Measurements from ENCODE around the gene SRGAP3.

GRCh38 chr3:9028134-9028533, 221.3 kb downstream of the SRGAP3 start:
- TF ChIP-seq POLR2A (IDR thresholded peaks at IDR 0.05) (no peak), CTCF (IDR thresholded peaks at IDR 0.05) (no peak)

All from lower leg skin (tissue), 3 donors.